ENCODE measurements around the gene CHD2. TPM values are rescaled to one million over a fixed set of nuclear protein-coding genes. Genes with fewer than 3 reads are reported as not detected.
A peak's percentile ranks its signal among the peaks of the same experiment; 100 is the strongest.

The CHD2 gene
- polyA plus RNA-seq, 1 experiment, result 38.2 TPM

DNA sequence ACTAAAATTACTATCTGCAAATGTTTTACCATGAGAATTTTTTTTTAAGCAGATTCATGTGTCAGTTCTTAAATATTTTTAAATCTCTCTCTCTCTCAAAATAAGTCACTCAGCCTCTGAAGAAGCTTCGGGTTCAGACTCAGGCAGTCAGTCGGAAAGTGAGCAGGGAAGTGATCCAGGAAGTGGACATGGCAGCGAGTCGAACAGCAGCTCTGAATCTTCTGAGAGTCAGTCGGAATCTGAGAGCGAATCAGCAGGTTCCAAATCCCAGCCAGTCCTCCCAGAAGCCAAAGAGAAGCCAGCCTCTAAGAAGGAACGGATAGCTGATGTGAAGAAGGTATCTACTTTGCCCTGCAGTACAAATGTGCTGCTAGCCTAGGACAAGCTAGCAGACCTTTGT lies 24.1 kb downstream of the CHD2 start:
- CTCF ChIA-PET, result interaction anchor here (0.6 to 1.1 kb wide), 3 partner anchors 17 to 127 kb away, joined by 3 read pairs; no protein-coding TSS in a partner anchor
- TF ChIP-seq, protein P1, sequence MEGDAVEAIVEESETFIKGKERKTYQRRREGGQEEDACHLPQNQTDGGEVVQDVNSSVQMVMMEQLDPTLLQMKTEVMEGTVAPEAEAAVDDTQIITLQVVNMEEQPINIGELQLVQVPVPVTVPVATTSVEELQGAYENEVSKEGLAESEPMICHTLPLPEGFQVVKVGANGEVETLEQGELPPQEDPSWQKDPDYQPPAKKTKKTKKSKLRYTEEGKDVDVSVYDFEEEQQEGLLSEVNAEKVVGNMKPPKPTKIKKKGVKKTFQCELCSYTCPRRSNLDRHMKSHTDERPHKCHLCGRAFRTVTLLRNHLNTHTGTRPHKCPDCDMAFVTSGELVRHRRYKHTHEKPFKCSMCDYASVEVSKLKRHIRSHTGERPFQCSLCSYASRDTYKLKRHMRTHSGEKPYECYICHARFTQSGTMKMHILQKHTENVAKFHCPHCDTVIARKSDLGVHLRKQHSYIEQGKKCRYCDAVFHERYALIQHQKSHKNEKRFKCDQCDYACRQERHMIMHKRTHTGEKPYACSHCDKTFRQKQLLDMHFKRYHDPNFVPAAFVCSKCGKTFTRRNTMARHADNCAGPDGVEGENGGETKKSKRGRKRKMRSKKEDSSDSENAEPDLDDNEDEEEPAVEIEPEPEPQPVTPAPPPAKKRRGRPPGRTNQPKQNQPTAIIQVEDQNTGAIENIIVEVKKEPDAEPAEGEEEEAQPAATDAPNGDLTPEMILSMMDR (IDR thresholded peaks at IDR 0.05; ENCODE audit: insufficient read depth, low read depth, low read length), result no peak
- Histone ChIP-seq H3K36me3 (ENCODE audit: control insufficient read depth, insufficient read depth, low read length) (peaks cover 20% of the 10 kb centered on the region), H3K4me3 (ENCODE audit: low read depth, low read length) (no peak overlapping the region), H3K27me3 (ENCODE audit: control insufficient read depth, insufficient read depth, low read length) (no peaks in the 10 kb centered on the region)
- no peak for DNase-seq (ENCODE audit: low read depth)
- POLR2A ChIA-PET, result no interaction called here

DNA sequence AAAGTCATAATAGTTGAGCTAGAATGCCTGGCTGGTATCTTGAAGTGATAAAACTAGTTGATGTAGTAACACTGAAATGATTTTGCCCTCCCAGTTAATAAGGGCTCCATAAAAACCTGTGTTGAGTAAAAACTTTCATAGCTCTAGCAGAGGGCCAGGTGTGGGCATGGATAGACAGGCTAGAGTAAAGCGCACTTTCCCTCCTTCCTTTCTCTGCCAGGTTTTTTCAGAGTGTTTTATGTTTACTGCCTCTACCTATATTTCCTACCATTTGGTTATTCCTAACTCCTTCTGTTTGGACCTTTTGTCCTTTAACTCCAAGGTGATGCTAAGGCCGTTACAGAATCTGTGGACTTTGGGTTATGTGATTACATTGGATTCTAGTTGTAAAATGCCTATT lies 25.3 kb downstream of the CHD2 start:
- ChIA-PET CTCF (interaction anchor here (1.3 kb wide), 2 partner anchors 117 to 129 kb away, joined by 3 read pairs; no protein-coding TSS in a partner anchor), POLR2A (no interaction called here)
- Histone ChIP-seq H3K36me3 (ENCODE audit: control insufficient read depth, insufficient read depth, low read length) (peaks cover 20% of the 10 kb centered on the region), H3K27me3 (ENCODE audit: control insufficient read depth, insufficient read depth, low read length) (no peaks in the 10 kb centered on the region), H3K4me3 (ENCODE audit: low read depth, low read length) (no peak overlapping the region)
- DNase-seq (ENCODE audit: low read depth), result no peak
- TF ChIP-seq, protein P1 (IDR thresholded peaks at IDR 0.05; ENCODE audit: insufficient read depth, low read depth, low read length), result no peak

DNA sequence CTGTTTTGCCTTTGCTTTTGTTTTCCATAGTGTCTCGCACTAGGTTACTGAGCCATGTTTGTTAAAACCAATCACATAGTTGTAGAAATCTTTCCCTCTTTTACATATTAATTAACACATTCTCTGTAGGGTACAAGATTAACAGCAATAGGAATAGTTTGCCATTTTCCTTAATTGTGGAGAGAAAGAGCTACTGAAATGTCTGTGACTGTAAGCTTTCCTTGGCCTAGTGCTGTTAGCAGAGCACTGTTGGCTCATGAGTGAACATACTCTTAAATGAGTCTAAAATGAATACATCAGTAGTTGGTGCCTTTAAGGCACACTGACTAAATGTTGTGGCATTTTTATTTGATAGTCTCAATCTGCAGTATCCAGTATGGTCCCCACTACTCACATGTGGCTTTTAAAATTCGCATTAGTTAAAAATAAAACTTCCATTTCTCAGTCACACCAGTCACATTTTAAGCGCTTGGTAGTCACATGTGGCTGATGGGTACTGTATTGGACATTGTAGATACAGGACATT lies 28.2 kb downstream of the CHD2 start:
- Histone ChIP-seq H3K36me3 (ENCODE audit: control insufficient read depth, insufficient read depth, low read length) (peaks cover 21% of the 10 kb centered on the region), H3K4me3 (ENCODE audit: low read depth, low read length) (no peak overlapping the region), H3K27me3 (ENCODE audit: control insufficient read depth, insufficient read depth, low read length) (no peaks in the 10 kb centered on the region)
- TF ChIP-seq, protein P1 (IDR thresholded peaks at IDR 0.05; ENCODE audit: insufficient read depth, low read depth, low read length), result no peak
- ChIA-PET POLR2A (interaction anchor here (0.6 to 1.2 kb wide), 3 partner anchors 10 to 127 kb away, joined by 3 to 9 read pairs (median 4); no protein-coding TSS in a partner anchor), CTCF (interaction anchor here (0.6 to 2.2 kb wide), 3 partner anchors 11 to 131 kb away, joined by 4 to 9 read pairs (median 4); no protein-coding TSS in a partner anchor)
- peak; percentile 66 for DNase-seq (ENCODE audit: low read depth)

DNA sequence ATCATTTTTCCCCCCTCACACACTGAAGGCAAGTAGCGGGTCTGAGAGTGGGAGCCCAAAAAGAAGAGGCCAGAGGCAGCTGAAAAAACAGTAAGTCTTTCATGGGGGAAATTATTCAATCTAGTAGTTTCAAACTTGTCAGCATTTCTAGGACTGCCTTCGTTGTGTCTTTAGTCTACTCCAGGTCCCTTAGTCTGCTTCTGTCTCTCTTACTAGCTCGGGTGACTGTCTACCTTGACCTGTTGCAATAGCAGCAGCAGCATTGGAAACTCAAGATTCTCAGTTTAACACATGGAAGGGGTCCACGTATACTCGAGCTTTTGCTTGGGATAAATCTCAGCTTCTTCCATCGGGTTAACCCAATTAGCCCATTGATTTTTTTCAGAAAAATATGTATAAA lies 28.9 kb downstream of the CHD2 start:
- CTCF ChIA-PET, result interaction anchor here (1.3 to 2.2 kb wide), 2 partner anchors 11 to 132 kb away, joined by 4 to 9 read pairs; no protein-coding TSS in a partner anchor
- peaks cover 24% of the 10 kb centered on the region for H3K36me3 ChIP-seq (ENCODE audit: control insufficient read depth, insufficient read depth, low read length)
- no peak for DNase-seq (ENCODE audit: low read depth)
- no peaks in the 10 kb centered on the region for H3K27me3 ChIP-seq (ENCODE audit: control insufficient read depth, insufficient read depth, low read length)
- POLR2A ChIA-PET, result interaction anchor here (1.2 kb wide), 1 partner anchor 11 kb away, joined by 4 read pairs; no protein-coding TSS in a partner anchor
- TF ChIP-seq, protein P1 (IDR thresholded peaks at IDR 0.05; ENCODE audit: insufficient read depth, low read depth, low read length), result no peak
- H3K4me3 ChIP-seq (ENCODE audit: low read depth, low read length), result no peak overlapping the region

DNA sequence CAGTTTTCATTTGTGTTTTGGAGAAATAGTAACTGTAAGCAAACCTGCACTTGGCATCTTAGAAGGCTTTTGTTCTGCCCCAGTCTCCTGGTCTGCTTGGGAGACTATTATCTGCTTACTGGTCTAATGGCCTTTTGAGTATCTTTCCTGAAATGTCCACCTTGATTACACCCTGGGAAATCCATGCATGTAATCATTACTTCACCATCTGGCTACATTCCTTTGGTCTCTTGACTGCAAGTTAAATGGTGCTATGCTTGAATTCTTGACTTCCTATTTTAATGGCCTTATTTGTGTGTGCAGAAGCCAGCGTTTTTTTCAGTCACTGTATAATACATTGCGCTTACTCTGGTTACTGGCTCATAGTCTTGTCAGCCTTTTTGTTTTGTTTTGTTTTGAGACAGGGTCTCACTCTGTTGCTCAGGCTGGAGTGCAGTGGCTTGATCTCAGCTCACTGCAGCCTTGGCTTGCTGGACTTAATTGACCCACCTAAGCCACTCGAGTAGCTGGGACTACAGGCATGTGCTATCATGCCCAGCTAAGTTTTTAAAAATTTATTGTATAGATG lies 30.0 kb downstream of the CHD2 start:
- H3K4me3 ChIP-seq (ENCODE audit: low read depth, low read length), result no peak overlapping the region
- peaks cover 19% of the 10 kb centered on the region for H3K36me3 ChIP-seq (ENCODE audit: control insufficient read depth, insufficient read depth, low read length)
- no peaks in the 10 kb centered on the region for H3K27me3 ChIP-seq (ENCODE audit: control insufficient read depth, insufficient read depth, low read length)
- DNase-seq (ENCODE audit: low read depth), result no peak
- POLR2A ChIA-PET, result interaction anchor here (0.6 kb wide), 1 partner anchor 23 kb away, joined by 4 read pairs; no protein-coding TSS in a partner anchor
- CTCF ChIA-PET, result interaction anchor here (1.0 to 2.2 kb wide), 4 partner anchors 9 to 133 kb away, joined by 3 to 9 read pairs (median 4); no protein-coding TSS in a partner anchor
- TF ChIP-seq, protein P1 (IDR thresholded peaks at IDR 0.05; ENCODE audit: insufficient read depth, low read depth, low read length), result no peak

All from BJ (cell line).